HEK293 (cell line): ENCODE measurements around the gene KIAA1328.

Source experiments
- BCL11A ChIP-seq: fragments of 450-650 bp; formaldehyde crosslinking; IDR thresholded peaks from 2 replicates; pipeline ENCODE4 v1.5.1; 2016; ENCODE audit warnings: low read depth, missing biosample characterization, missing genetic modification characterization
- FEZF1 ChIP-seq: fragments of 450-650 bp; formaldehyde crosslinking; IDR thresholded peaks from 2 replicates; pipeline ENCODE4 v1.5.1; 2016; ENCODE audit warnings: missing biosample characterization, missing genetic modification characterization
- SETDB1 ChIP-seq: IDR thresholded peaks from one replicate; pipeline ENCODE4 v1.6.1; 2017; ENCODE audit warnings: mild to moderate bottlenecking, low read length, moderate library complexity, mixed read lengths; ENCODE audit not compliant: insufficient read length
- ZBTB7A ChIP-seq: fragments of 450-650 bp; formaldehyde crosslinking; IDR thresholded peaks from 2 replicates; pipeline ENCODE4 v1.5.1; 2016; ENCODE audit warnings: low read depth, missing biosample characterization, missing genetic modification characterization
- ZFP3 ChIP-seq: fragments of 450-650 bp; formaldehyde crosslinking; IDR thresholded peaks from 2 replicates; pipeline ENCODE4 v1.5.1; 2016; ENCODE audit warnings: low read depth, missing biosample characterization, missing genetic modification characterization
- ZNF274 ChIP-seq, 2 experiments: fragments of 200-500 bp in 1 of 2; fragments of 450-650 bp in 1 of 2; sonication (Bioruptor generic) in 1 of 2; formaldehyde crosslinking in 1 of 2; IDR thresholded peaks; 2 replicates each; pipeline versions ENCODE4 v1.5.1 to v1.6.1; 2014 to 2016; ENCODE audit warnings: borderline replicate concordance in 1 of 2, inconsistent platforms in 1 of 2, low read length in 1 of 2, missing biosample characterization in 1 of 2, missing genetic modification characterization in 1 of 2
- ZNF324 ChIP-seq: fragments of 450-650 bp; formaldehyde crosslinking; IDR thresholded peaks from 2 replicates; pipeline ENCODE4 v1.5.1; 2016; ENCODE audit warnings: missing biosample characterization, missing genetic modification characterization
- ZXDB ChIP-seq: fragments of 450-650 bp; formaldehyde crosslinking; IDR thresholded peaks from 2 replicates; pipeline ENCODE4 v1.5.1; 2016; ENCODE audit warnings: missing biosample characterization, missing genetic modification characterization
- TF ChIP-seq, protein P1 (sequence below): fragments of 450-650 bp; formaldehyde crosslinking; IDR thresholded peaks from 2 replicates; pipeline ENCODE4 v1.5.0; 2017; ENCODE audit warnings: missing biosample characterization, missing genetic modification characterization, borderline replicate concordance
- TF ChIP-seq, protein P2 (sequence below): fragments of 450-650 bp; formaldehyde crosslinking; optimal IDR thresholded peaks from 2 replicates; pipeline ENCODE3; 2016; ENCODE audit warnings: missing biosample characterization, mild to moderate bottlenecking, missing genetic modification characterization
- TF ChIP-seq, protein P3 (sequence below): fragments of 450-650 bp; formaldehyde crosslinking; IDR thresholded peaks from 2 replicates; pipeline ENCODE4 v1.5.1; 2016; ENCODE audit warnings: missing biosample characterization, missing genetic modification characterization
- TF ChIP-seq, protein P4 (sequence below): fragments of 450-650 bp; formaldehyde crosslinking; IDR thresholded peaks from 2 replicates; pipeline ENCODE4 v1.5.1; 2017; ENCODE audit warnings: missing biosample characterization, mild to moderate bottlenecking, missing genetic modification characterization, moderate library complexity
- TF ChIP-seq, protein P5 (sequence below): fragments of 450-650 bp; formaldehyde crosslinking; IDR thresholded peaks from 2 replicates; pipeline ENCODE4 v1.5.1; 2016; ENCODE audit warnings: missing biosample characterization, missing genetic modification characterization

DNA sequence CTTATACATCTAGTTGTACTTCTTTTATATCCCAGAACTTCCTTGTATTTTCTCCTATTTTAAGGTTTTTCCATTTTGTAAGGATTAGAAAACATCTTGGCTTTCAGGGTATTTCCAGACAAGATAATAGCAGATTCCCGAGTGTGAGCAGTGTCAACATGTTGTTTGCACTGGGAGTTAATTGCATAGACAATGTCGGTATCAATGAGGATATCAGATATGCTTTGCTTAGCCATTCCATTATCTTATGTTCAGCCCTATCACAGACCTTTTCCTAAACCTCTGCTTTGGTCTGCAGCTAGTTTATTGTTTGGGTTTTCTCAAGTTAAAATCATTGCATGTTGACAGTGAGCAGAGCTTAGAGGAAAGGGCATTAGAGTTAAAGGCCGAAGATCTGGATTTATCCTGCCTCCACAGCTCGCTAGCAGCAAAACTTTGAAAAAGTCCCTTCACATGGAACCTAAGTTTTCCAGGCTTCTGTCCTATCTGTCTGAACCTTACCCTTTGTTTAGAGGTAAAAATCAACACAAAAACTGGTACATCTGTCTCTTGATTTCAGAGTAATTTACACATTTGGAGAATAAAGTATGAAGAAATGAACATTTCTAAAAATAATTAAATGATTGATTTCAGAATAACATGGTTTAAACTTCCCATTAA, 355.4 kb downstream of the KIAA1328 start:
- TF ChIP-seq, protein P1, sequence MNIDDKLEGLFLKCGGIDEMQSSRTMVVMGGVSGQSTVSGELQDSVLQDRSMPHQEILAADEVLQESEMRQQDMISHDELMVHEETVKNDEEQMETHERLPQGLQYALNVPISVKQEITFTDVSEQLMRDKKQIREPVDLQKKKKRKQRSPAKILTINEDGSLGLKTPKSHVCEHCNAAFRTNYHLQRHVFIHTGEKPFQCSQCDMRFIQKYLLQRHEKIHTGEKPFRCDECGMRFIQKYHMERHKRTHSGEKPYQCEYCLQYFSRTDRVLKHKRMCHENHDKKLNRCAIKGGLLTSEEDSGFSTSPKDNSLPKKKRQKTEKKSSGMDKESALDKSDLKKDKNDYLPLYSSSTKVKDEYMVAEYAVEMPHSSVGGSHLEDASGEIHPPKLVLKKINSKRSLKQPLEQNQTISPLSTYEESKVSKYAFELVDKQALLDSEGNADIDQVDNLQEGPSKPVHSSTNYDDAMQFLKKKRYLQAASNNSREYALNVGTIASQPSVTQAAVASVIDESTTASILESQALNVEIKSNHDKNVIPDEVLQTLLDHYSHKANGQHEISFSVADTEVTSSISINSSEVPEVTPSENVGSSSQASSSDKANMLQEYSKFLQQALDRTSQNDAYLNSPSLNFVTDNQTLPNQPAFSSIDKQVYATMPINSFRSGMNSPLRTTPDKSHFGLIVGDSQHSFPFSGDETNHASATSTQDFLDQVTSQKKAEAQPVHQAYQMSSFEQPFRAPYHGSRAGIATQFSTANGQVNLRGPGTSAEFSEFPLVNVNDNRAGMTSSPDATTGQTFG (tag by site-specific recombination): no peak
- TF ChIP-seq, protein P2, sequence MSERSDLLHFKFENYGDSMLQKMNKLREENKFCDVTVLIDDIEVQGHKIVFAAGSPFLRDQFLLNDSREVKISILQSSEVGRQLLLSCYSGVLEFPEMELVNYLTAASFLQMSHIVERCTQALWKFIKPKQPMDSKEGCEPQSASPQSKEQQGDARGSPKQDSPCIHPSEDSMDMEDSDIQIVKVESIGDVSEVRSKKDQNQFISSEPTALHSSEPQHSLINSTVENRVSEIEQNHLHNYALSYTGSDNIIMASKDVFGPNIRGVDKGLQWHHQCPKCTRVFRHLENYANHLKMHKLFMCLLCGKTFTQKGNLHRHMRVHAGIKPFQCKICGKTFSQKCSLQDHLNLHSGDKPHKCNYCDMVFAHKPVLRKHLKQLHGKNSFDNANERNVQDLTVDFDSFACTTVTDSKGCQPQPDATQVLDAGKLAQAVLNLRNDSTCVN: no peak
- no peak for TF ChIP-seq ZNF324
- TF ChIP-seq, protein P3, sequence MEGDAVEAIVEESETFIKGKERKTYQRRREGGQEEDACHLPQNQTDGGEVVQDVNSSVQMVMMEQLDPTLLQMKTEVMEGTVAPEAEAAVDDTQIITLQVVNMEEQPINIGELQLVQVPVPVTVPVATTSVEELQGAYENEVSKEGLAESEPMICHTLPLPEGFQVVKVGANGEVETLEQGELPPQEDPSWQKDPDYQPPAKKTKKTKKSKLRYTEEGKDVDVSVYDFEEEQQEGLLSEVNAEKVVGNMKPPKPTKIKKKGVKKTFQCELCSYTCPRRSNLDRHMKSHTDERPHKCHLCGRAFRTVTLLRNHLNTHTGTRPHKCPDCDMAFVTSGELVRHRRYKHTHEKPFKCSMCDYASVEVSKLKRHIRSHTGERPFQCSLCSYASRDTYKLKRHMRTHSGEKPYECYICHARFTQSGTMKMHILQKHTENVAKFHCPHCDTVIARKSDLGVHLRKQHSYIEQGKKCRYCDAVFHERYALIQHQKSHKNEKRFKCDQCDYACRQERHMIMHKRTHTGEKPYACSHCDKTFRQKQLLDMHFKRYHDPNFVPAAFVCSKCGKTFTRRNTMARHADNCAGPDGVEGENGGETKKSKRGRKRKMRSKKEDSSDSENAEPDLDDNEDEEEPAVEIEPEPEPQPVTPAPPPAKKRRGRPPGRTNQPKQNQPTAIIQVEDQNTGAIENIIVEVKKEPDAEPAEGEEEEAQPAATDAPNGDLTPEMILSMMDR (tag by site-specific recombination): no peak
- no peak for TF ChIP-seq BCL11A (tag by site-specific recombination)
- TF ChIP-seq, protein P4, sequence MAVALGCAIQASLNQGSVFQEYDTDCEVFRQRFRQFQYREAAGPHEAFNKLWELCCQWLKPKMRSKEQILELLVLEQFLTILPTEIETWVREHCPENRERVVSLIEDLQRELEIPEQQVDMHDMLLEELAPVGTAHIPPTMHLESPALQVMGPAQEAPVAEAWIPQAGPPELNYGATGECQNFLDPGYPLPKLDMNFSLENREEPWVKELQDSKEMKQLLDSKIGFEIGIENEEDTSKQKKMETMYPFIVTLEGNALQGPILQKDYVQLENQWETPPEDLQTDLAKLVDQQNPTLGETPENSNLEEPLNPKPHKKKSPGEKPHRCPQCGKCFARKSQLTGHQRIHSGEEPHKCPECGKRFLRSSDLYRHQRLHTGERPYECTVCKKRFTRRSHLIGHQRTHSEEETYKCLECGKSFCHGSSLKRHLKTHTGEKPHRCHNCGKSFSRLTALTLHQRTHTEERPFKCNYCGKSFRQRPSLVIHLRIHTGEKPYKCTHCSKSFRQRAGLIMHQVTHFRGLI (tag by site-specific recombination): no peak
- TF ChIP-seq ZBTB7A (tag by site-specific recombination): no peak
- no peak for TF ChIP-seq SETDB1
- TF ChIP-seq, protein P5, sequence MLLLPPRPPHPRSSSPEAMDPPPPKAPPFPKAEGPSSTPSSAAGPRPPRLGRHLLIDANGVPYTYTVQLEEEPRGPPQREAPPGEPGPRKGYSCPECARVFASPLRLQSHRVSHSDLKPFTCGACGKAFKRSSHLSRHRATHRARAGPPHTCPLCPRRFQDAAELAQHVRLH: no peak
- TF ChIP-seq ZFP3: no peak
- TF ChIP-seq ZNF274 (IDR thresholded peaks at IDR 0.05; ENCODE audit: low read length): no peak
- TF ChIP-seq ZNF274 (tag by site-specific recombination; IDR thresholded peaks at IDR 0.05; ENCODE audit: borderline replicate concordance): no peak
- TF ChIP-seq FEZF1 (tag by site-specific recombination): no peak
- TF ChIP-seq ZXDB (tag by site-specific recombination): no peak
